GM18873 (cell line): Measurements from ENCODE around the gene KRTAP5-7.
"Not testable (repeated sequence)": the region's sequence is repeated elsewhere in the genome, so short reads cannot be mapped to it uniquely, and the experiment has no call there.

ENCODE experiments used
- ATAC-seq: cut with Tn5 transposase; IDR thresholded peaks from one replicate; pipeline ENCODE4 v1.9.1; 2021; ENCODE audit warnings: mild to moderate bottlenecking, moderate library complexity, moderate number of reproducible peaks; ENCODE audit not compliant: unreplicated experiment, low FRiP score

The KRTAP5-7 gene

GRCh38 chr11:71554996-71555395, 27.9 kb downstream of the KRTAP5-7 start:
- ATAC-seq = no peak

- ATAC-seq = no peak
Observed at GRCh38 chr11:71555508-71555907, 28.4 kb downstream of the KRTAP5-7 start.

- ATAC-seq = no peak
Observed at GRCh38 chr11:71556018-71556417, 29.0 kb downstream of the KRTAP5-7 start.

- ATAC-seq = no peak
Observed at GRCh38 chr11:71557257-71557656, 30.2 kb downstream of the KRTAP5-7 start.

GRCh38 chr11:71558996-71559395, 31.9 kb downstream of the KRTAP5-7 start:
- no peak for ATAC-seq

GRCh38 chr11:71562120-71562519, 35.1 kb downstream of the KRTAP5-7 start:
- no peak for ATAC-seq

GRCh38 chr11:71563406-71563805, 36.3 kb downstream of the KRTAP5-7 start:
- no peak for ATAC-seq

- no peak for ATAC-seq
Observed at GRCh38 chr11:71564430-71564829, 37.4 kb downstream of the KRTAP5-7 start.

- ATAC-seq = no peak
Observed at GRCh38 chr11:71565263-71565662, 38.2 kb downstream of the KRTAP5-7 start, which contains the start of gene KRTAP5-10. Gene KRTAP5-10 (plus strand): TSS chr11:71565563. CDS start chr11:71565588, 25 bp downstream.

- ATAC-seq = no peak
Observed at GRCh38 chr11:71566081-71566620, 39.1 kb downstream of the KRTAP5-7 start.

- ATAC-seq = not testable (repeated sequence)
Observed at GRCh38 chr11:71566626-71567599, 39.8 kb downstream of the KRTAP5-7 start.

GRCh38 chr11:71567633-71568032, 40.6 kb downstream of the KRTAP5-7 start:
- not testable (repeated sequence) for ATAC-seq

GRCh38 chr11:71568704-71569349, 41.8 kb downstream of the KRTAP5-7 start:
- ATAC-seq = no peak

GRCh38 chr11:71571101-71571850, 44.2 kb downstream of the KRTAP5-7 start:
- ATAC-seq = not testable (repeated sequence)

GRCh38 chr11:71572811-71573210, 45.7 kb downstream of the KRTAP5-7 start:
- ATAC-seq = no peak

- ATAC-seq = no peak
Observed at GRCh38 chr11:71574418-71574817, 47.4 kb downstream of the KRTAP5-7 start.

GRCh38 chr11:71575723-71576424, 48.8 kb downstream of the KRTAP5-7 start:
- ATAC-seq = no peak

- ATAC-seq = not testable (repeated sequence)
Observed at GRCh38 chr11:71576688-71577465, 49.8 kb downstream of the KRTAP5-7 start.

GRCh38 chr11:71577469-71578004, 50.5 kb downstream of the KRTAP5-7 start:
- no peak for ATAC-seq
